GM18505 (cell line): ENCODE data around the gene CLN3.
A peak's percentile ranks its signal among the peaks of the same experiment; 100 is the strongest.
"Not testable (repeated sequence)": the region's sequence is repeated elsewhere in the genome, so short reads cannot be mapped to it uniquely, and the experiment has no call there.

ENCODE experiments used
- ATAC-seq: cut with Tn5 transposase; IDR thresholded peaks from one replicate; pipeline ENCODE4 v1.9.1; 2021; ENCODE audit not compliant: unreplicated experiment
- POLR2A ChIP-seq: IDR thresholded peaks from 4 replicates; pipeline ENCODE4 v1.6.1; 2011; ENCODE audit warnings: borderline replicate concordance; ENCODE audit not compliant: insufficient read depth, insufficient read length; ENCODE audit errors: extremely low read depth

CLN3 gene

GRCh38 chr16:28491970-28492474 is at the start of gene CLN3:
CLN3 (minus strand) TSS chr16:28492074; CDS start chr16:28491759, 315 bp downstream.
- peak; percentile 61 for ATAC-seq
- TF ChIP-seq POLR2A, result peak; percentile 57

DNA sequence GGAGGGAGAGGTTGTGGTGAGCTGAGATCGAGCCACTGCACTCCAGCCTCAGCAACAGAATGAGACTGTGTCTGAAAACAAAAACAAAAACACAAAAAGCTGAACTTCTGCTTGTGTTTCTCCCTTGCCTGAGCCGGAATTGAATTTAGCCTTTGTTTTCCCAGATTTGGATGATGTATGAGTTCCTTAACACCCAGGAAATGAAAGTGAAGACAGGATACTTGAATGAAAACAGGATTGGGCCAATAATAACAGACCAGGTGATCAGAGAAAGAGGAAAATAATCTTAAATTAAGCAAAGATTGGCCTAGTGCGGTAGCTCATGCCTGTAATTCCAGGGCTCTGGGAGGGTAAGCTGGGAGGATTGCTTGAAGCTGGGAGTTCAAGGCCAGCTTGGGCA is 48.5 kb upstream of the CLN3 start:
- ATAC-seq, result no peak
- TF ChIP-seq POLR2A, result no peak

GRCh38 chr16:28538733-28539596 is 47.1 kb upstream of the CLN3 start, which contains the start of gene NUPR1:
NUPR1 (minus strand) TSS chr16:28538974; CDS start chr16:28538907, 67 bp downstream.
- TF ChIP-seq POLR2A, result no peak
- no peak for ATAC-seq

- TF ChIP-seq POLR2A, result no peak
- no peak for ATAC-seq
Measured at GRCh38 chr16:28537964-28538732, 46.3 kb upstream of the CLN3 start.

DNA sequence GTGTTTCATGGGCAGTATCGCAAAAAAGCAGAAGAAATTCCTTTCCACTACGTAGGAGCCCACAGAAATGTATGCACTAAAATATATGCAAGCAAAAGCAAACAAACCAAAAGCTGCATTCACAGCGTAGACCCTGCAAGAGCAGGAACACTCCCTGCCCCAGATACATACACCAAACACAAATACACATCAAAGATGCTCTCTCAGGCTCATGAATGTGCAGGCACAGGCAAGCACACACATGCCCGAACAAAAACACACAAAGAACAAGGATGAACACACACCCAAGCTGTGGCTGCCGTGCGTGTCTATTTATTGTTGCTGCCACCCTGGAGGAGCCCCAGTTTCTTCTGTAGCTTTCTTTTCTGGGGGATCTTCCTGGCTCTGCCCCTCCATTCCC is 45.2 kb upstream of the CLN3 start:
- no peak for TF ChIP-seq POLR2A
- ATAC-seq, result no peak

- no peak for TF ChIP-seq POLR2A
- no peak for ATAC-seq
Measured at GRCh38 chr16:28534542-28535373, 42.9 kb upstream of the CLN3 start.

DNA sequence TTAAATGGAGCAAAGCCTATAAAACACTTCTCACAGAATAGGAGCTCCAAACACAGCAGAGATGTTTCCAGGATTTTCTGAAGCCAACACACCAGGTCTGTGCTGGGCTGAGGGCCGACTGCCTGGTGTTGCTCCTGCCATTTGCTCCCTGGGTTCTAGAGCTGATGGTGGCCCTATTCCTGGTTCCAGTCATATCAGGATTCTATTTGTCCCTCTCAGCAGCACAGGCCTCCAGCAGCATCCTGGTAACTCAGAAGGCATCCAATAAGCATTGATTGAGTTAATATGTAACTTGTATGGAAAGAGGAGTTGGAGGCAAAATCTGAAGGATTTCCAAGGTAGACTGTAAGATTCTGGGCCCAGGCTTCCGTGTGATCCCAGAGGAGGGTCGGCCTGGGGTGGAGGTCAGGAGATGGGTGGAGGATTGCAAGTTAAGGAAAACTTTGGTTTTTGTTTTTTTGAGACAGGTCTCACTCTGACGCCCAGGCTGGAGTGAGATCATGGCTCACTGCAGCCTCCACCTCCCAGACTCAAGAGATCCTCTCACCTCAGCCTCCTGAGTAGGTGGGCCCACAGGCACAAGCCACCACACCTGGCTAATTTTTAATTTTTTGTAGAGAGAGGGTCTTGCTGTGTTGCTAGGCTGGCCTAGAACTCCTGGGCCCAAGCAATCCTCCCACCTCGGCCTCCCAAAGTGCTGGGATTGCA is 41.2 kb upstream of the CLN3 start:
- no peak for ATAC-seq

GRCh38 chr16:28531777-28532744 is 40.2 kb upstream of the CLN3 start:
- no peak for TF ChIP-seq POLR2A
- no peak for ATAC-seq

More for the DNA sequence above, 41.2 kb upstream of the CLN3 start:
- no peak for TF ChIP-seq POLR2A

DNA sequence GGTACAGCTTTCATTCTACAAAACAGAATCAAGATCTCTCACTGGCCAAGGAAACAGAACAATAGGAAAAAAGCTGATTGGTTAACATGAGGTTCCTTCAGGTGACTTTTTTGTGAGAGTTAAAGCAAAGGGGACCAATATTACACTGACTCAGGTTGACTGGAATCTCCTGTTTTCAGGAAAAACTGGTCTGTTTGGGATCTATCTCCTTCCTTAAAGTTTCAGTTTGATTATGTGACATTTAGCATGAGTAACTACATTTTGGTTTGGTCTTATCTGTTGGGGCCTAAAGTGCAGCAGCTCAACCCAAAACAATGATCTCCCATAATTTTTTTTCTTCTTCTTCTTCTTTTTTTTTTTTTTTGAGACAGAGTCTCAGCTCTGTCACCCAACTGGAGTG is 37.2 kb upstream of the CLN3 start:
- TF ChIP-seq POLR2A, result no peak
- no peak for ATAC-seq

DNA sequence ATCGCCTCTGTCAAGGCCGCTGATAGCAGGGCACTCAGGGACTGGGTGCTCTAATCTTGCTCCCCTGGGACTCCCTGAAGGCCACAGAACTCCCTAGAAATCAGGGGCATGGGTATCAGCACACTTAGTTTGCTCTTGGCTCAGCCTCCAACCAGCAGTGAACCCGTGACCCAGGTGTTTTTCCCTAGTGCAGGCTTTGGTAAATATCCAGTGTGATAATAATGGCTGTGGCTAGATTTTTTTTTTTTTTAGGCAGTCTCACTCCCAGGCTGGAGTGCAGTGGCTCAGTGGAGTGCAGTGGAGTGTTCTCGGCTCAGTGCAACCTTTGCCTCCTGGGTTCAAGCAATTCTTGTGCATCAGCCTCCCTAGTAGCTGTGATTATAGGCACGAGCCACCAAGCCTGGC is 36.6 kb upstream of the CLN3 start:
- ATAC-seq, result no peak
- no peak for TF ChIP-seq POLR2A

- ATAC-seq, result no peak
- TF ChIP-seq POLR2A, result no peak
Measured at GRCh38 chr16:28527985-28528384, 36.1 kb upstream of the CLN3 start.

- not testable (repeated sequence) for ATAC-seq
Measured at GRCh38 chr16:28527100-28527785, 35.4 kb upstream of the CLN3 start.
